Type B pancreatic cell (in vitro differentiated cells): Measurements from ENCODE around the gene DNAJC2. TPM values are rescaled to one million over a fixed set of nuclear protein-coding genes. Genes with fewer than 3 reads are reported as not detected.
A peak's percentile ranks its signal among the peaks of the same experiment; 100 is the strongest.
"Not testable (repeated sequence)": the region's sequence is repeated elsewhere in the genome, so short reads cannot be mapped to it uniquely, and the experiment has no call there.

ENCODE experiments used
- DNase-seq: peaks from one replicate; pipeline ENCODE4 v3.0.0; 2021; ENCODE audit warnings: mixed read lengths; ENCODE audit not compliant: unreplicated experiment; ENCODE audit errors: extremely low spot score
- H3K27ac Mint-ChIP-seq: 2 replicates; pipeline ENCODE4 v1.8.0; 2021; ENCODE audit warnings: mild to moderate bottlenecking, mixed read lengths
- H3K27me3 Mint-ChIP-seq: 2 replicates; pipeline ENCODE4 v1.8.0; 2021; ENCODE audit warnings: mixed read lengths
- H3K36me3 Mint-ChIP-seq: 2 replicates; pipeline ENCODE4 v1.8.0; 2021; ENCODE audit warnings: mixed read lengths
- H3K4me1 Mint-ChIP-seq: one replicate; pipeline ENCODE4 v1.8.0; 2021; ENCODE audit warnings: mixed read lengths; ENCODE audit not compliant: unreplicated experiment
- H3K4me3 Mint-ChIP-seq: 2 replicates; pipeline ENCODE4 v1.8.0; 2021; ENCODE audit warnings: mild to moderate bottlenecking, mixed read lengths
- H3K9me3 Mint-ChIP-seq: 2 replicates; pipeline ENCODE4 v1.8.0; 2021; ENCODE audit warnings: mixed read lengths
- total RNA-seq: library from RNA; stranded (reverse); gene quantifications from 2 replicates; pipeline ENCODE4 v1.2.1, GENCODE V29; 2021; ENCODE audit warnings: low replicate concordance
- TF ChIP-seq, protein P1 (sequence below): fragments of 200-600 bp; sonication (generic); conservative IDR thresholded peaks from 2 replicates; pipeline ENCODE4 v1.5.0; 2021; ENCODE audit warnings: antibody characterized with exemption, mild to moderate bottlenecking

The DNAJC2 gene
- total RNA-seq, 1 donor from 2014 or later = 28.2 TPM

- peaks cover 10% of the 10 kb centered on the region for H3K4me1 Mint-ChIP-seq
- H3K4me3 Mint-ChIP-seq = no peak overlapping the region
- no peak overlapping the region for H3K27ac Mint-ChIP-seq
- no peak for DNase-seq
- no peaks in the 10 kb centered on the region for H3K9me3 Mint-ChIP-seq
- TF ChIP-seq, protein P1, sequence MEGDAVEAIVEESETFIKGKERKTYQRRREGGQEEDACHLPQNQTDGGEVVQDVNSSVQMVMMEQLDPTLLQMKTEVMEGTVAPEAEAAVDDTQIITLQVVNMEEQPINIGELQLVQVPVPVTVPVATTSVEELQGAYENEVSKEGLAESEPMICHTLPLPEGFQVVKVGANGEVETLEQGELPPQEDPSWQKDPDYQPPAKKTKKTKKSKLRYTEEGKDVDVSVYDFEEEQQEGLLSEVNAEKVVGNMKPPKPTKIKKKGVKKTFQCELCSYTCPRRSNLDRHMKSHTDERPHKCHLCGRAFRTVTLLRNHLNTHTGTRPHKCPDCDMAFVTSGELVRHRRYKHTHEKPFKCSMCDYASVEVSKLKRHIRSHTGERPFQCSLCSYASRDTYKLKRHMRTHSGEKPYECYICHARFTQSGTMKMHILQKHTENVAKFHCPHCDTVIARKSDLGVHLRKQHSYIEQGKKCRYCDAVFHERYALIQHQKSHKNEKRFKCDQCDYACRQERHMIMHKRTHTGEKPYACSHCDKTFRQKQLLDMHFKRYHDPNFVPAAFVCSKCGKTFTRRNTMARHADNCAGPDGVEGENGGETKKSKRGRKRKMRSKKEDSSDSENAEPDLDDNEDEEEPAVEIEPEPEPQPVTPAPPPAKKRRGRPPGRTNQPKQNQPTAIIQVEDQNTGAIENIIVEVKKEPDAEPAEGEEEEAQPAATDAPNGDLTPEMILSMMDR = no peak
- H3K36me3 Mint-ChIP-seq = no peaks in the 10 kb centered on the region
- peaks cover 31% of the 10 kb centered on the region for H3K27me3 Mint-ChIP-seq
Measured at GRCh38 chr7:103293526-103293925, 51.0 kb downstream of the DNAJC2 start.

GRCh38 chr7:103292122-103292521, 52.4 kb downstream of the DNAJC2 start:
- Mint-ChIP-seq H3K27ac (no peak overlapping the region), H3K9me3 (no peaks in the 10 kb centered on the region), H3K27me3 (peaks cover 34% of the 10 kb centered on the region), H3K36me3 (no peaks in the 10 kb centered on the region), H3K4me1 (peaks cover 4% of the 10 kb centered on the region), H3K4me3 (no peak overlapping the region)
- TF ChIP-seq, protein P1 = no peak
- DNase-seq = no peak

GRCh38 chr7:103282802-103283427, 61.7 kb downstream of the DNAJC2 start:
- H3K9me3 Mint-ChIP-seq, H3K4me3 Mint-ChIP-seq, DNase-seq, H3K27ac Mint-ChIP-seq, H3K36me3 Mint-ChIP-seq: not testable (repeated sequence)
- H3K27me3 Mint-ChIP-seq = peaks cover 48% of the 10 kb centered on the region
- peaks cover 12% of the 10 kb centered on the region for H3K4me1 Mint-ChIP-seq
- TF ChIP-seq, protein P1 = peak; percentile 58

GRCh38 chr7:103280803-103281155, 63.8 kb downstream of the DNAJC2 start:
- not testable (repeated sequence) for H3K36me3 Mint-ChIP-seq, H3K9me3 Mint-ChIP-seq, H3K27ac Mint-ChIP-seq, DNase-seq
- Mint-ChIP-seq H3K4me3 (peak overlapping the region; percentile 95), H3K27me3 (peaks cover 36% of the 10 kb centered on the region), H3K4me1 (peaks cover 12% of the 10 kb centered on the region)

DNA sequence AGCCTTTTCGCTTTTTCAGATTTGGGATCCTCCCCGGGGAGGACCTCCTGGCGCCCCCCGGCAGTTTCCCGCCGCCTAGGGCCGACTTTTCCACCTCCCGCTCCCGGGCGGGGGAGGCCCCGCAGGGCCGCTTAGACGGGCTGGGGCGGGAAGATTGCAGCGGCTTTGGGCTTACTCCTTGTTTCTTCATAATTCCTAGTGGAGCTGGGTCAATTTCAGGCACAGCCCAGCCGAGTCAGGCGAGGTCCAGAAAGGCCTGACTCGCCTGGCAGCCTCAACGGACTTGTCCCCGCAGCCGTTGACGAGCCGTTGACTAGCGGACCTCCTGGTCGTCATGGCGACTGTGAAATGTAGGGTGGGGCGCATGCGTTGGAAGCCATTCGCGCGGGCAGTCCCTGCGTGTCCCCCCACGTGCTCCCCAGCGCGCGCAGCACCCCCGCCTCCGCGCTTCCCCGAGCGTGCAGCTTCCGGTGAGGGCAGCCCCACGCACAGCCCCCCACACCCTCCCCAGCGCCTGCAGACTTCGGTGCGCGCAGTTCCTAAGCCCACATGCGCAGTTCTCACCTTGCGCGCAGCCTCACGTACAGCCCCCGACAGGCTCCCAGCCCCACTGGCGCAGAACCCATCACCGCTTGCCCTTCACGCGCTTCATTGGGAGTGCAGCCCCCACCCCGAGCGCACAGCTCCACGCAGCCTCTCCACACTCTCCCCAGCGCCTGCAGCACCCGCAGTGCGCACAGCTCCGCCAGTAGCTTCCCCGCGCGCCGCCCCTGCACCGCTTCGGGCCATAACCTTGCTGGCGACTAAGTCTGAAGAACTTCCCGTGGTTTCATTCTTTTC, 64.4 kb downstream of the DNAJC2 start:
- H3K9me3 Mint-ChIP-seq, H3K36me3 Mint-ChIP-seq: not testable (repeated sequence)
- H3K4me1 Mint-ChIP-seq = peaks cover 12% of the 10 kb centered on the region
- DNase-seq = peak; percentile 80
- H3K4me3 Mint-ChIP-seq = peak overlapping the region; percentile 95
- H3K27ac Mint-ChIP-seq = peak overlapping the region; percentile 72
- peaks cover 36% of the 10 kb centered on the region for H3K27me3 Mint-ChIP-seq

DNA sequence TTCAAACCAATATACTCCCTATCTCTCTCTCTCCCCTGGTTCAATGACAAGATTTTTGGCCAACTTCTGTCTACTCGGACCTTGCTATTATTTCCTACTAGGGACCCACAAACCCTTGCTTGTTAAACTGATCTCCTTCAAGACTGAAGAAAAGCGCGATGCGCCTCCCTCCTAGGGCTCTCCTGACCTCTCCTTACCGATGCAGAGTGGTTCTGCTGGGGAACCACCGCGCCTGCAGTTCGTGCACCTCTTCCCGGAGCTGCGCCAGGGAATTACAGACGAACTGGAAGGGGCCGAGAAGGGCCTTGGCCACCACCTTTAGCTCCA, 65.0 kb downstream of the DNAJC2 start:
- H3K27ac Mint-ChIP-seq, H3K36me3 Mint-ChIP-seq, H3K9me3 Mint-ChIP-seq, DNase-seq: not testable (repeated sequence)
- H3K4me1 Mint-ChIP-seq = peaks cover 12% of the 10 kb centered on the region
- peaks cover 36% of the 10 kb centered on the region for H3K27me3 Mint-ChIP-seq
- H3K4me3 Mint-ChIP-seq = peak overlapping the region; percentile 95

GRCh38 chr7:103278195-103278594, 66.4 kb downstream of the DNAJC2 start:
- peaks cover 12% of the 10 kb centered on the region for H3K4me1 Mint-ChIP-seq
- not testable (repeated sequence) for H3K36me3 Mint-ChIP-seq, DNase-seq, H3K27ac Mint-ChIP-seq, H3K4me3 Mint-ChIP-seq, H3K9me3 Mint-ChIP-seq
- peaks cover 36% of the 10 kb centered on the region for H3K27me3 Mint-ChIP-seq

DNA sequence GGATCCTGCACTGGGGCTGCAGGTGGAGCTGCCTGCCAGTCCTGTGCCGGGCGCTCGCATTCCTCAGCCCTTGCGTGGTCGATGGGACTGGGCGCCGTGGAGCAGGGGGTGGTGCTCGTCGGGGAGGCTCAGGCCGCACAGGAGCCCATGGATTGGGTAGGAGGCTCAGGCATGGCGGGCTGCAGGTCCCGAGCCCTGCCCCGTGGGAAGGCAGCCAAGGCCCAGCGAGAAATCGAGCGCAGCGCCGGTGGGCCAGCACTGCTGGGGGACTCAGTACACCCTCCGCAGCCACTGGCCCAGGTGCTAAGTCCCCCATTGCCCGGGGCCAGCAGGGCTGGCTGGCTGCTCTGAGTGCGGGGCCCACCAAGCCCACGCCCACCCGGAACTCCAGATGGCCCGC, 69.7 kb downstream of the DNAJC2 start:
- DNase-seq, H3K4me3 Mint-ChIP-seq, H3K4me1 Mint-ChIP-seq, H3K27ac Mint-ChIP-seq, H3K9me3 Mint-ChIP-seq, H3K36me3 Mint-ChIP-seq: not testable (repeated sequence)
- peaks cover 15% of the 10 kb centered on the region for H3K27me3 Mint-ChIP-seq

DNA sequence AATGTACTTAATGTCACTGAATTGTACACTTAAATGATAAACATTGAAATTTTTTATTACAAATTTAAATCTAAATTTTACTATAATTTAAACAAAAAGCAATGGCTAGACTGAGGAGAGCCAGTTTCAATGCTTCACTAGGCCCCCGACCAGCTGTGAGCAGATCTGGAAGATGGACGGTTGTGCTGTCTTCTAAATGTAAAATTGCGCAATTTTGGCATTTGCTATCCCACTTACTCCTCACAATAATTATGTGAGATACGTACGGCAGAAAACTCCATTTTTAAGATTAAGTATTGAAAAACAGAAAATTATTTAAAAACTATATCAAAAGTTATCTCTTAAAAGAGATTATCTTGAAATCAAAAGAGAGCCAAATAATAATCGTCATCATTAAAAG, 71.2 kb downstream of the DNAJC2 start:
- H3K27ac Mint-ChIP-seq, DNase-seq, H3K4me3 Mint-ChIP-seq, H3K9me3 Mint-ChIP-seq, H3K36me3 Mint-ChIP-seq, H3K4me1 Mint-ChIP-seq, H3K27me3 Mint-ChIP-seq: not testable (repeated sequence)

DNA sequence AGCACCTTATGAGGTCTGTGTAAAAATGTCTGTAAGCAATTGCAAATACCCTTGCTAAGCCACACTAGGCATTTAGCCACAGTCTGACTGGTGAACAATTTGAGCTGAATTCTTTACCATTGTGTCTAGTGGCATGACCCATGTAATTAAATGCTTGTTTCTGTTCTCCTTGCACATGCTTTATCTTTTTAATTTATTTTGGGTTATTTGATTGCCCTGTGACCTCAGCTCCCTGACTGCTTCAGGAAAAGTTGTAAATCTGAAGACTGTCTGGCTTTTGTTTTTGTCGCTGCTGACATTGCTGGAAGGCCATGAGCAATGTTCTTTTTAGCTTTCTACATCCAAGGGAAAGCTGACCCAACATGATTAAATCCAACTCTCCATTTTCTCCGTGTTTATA, 78.3 kb downstream of the DNAJC2 start:
- not testable (repeated sequence) for H3K9me3 Mint-ChIP-seq, H3K4me3 Mint-ChIP-seq, H3K27me3 Mint-ChIP-seq, DNase-seq, H3K36me3 Mint-ChIP-seq, H3K4me1 Mint-ChIP-seq, H3K27ac Mint-ChIP-seq

GRCh38 chr7:103264054-103264453, 80.5 kb downstream of the DNAJC2 start:
- H3K4me1 Mint-ChIP-seq, H3K4me3 Mint-ChIP-seq, DNase-seq, H3K27ac Mint-ChIP-seq, H3K36me3 Mint-ChIP-seq, H3K9me3 Mint-ChIP-seq: not testable (repeated sequence)
- peaks cover 10% of the 10 kb centered on the region for H3K27me3 Mint-ChIP-seq
